Measurements from ENCODE around the gene CNTFR.

The CNTFR gene

GRCh38 chr9:34522091-34522887 is 67.2 kb downstream of the CNTFR start:
- no peak for FAIRE-seq

- FAIRE-seq, result no peak
Measured at GRCh38 chr9:34521406-34522045, 68.0 kb downstream of the CNTFR start.

DNA sequence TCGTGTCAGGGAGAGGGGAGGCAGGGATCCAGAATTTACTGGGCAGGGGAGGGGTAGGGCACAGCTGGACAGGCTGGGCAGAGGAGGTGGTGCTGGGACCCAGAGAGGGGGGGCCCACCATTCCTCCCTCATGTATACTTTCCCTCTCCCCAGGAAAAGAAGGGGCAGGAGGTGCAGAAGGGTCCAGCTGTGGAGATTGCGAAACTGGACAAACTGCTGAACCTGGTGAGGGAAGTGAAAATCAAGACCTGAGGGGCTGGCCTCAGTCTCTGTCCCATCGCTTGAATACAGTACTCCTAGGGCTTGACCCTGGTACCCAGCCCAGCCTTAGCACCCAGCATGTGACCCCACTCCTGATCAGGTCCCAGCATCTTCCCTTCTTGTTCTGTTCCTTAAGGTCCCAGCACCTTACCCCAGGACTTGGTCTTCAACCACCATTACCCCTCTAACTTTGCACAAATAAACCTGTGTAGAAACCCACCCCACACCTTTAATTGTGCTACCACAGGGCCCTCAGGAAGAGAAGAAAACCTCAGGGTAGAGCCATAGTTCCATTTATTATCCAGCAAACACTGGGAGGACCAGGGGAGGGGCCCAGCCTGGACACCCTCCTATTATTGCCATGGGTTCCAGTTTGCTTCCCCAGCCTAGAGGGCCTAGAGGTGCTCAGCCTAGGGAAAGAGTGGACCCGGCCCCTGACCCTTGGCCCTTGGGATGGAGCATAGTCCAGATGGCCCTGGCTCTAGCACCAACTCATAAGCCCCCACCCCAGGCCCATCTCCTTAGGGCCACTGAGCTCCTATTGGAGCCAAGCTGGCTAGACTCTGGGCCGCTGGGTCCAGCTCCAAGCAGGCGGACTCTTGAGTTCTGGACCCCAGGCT is 68.8 kb downstream of the CNTFR start:
- FAIRE-seq, result no peak

GRCh38 chr9:34520096-34520495 is 69.4 kb downstream of the CNTFR start:
- FAIRE-seq, result no peak

GRCh38 chr9:34519321-34520020 is 70.1 kb downstream of the CNTFR start:
- no peak for FAIRE-seq

GRCh38 chr9:34518896-34519295 is 70.6 kb downstream of the CNTFR start:
- FAIRE-seq, result no peak

DNA sequence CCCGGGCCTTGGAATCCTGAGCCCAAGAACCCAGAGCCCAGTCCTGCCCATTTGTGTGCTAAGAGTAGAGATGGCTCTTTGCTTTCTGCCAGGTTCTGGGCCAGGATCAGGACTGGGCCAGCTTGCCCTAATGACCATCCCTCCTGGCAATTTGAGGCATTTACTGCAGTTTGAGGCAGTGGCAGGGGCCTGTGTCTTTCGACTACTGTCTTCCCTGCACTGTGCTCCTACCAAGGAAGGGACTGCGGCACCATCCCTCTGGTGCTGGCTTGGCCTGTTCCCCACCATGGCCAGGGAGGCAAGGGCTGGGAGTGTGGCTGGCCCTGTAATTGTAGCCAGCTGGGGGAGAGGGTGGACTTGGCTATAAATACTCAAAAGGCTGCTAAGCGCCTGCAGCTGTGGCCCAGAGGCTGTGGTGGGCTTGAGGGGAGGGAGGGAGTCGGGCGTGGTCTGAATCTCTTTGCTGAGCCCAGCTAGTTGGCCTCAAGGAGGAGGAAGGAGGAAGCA is 71.4 kb downstream of the CNTFR start:
- no peak for FAIRE-seq

- no peak for FAIRE-seq
Measured at GRCh38 chr9:34517185-34517584, 72.3 kb downstream of the CNTFR start.

- no peak for FAIRE-seq
Measured at GRCh38 chr9:34515959-34516358, 73.6 kb downstream of the CNTFR start.

GRCh38 chr9:34514816-34515215 is 74.7 kb downstream of the CNTFR start:
- no peak for FAIRE-seq

- no peak for FAIRE-seq
Measured at GRCh38 chr9:34514401-34514800, 75.1 kb downstream of the CNTFR start.

- FAIRE-seq, result no peak
Measured at GRCh38 chr9:34513567-34514214, 75.8 kb downstream of the CNTFR start.

- no peak for FAIRE-seq
Measured at GRCh38 chr9:34512131-34513078, 77.1 kb downstream of the CNTFR start.

DNA sequence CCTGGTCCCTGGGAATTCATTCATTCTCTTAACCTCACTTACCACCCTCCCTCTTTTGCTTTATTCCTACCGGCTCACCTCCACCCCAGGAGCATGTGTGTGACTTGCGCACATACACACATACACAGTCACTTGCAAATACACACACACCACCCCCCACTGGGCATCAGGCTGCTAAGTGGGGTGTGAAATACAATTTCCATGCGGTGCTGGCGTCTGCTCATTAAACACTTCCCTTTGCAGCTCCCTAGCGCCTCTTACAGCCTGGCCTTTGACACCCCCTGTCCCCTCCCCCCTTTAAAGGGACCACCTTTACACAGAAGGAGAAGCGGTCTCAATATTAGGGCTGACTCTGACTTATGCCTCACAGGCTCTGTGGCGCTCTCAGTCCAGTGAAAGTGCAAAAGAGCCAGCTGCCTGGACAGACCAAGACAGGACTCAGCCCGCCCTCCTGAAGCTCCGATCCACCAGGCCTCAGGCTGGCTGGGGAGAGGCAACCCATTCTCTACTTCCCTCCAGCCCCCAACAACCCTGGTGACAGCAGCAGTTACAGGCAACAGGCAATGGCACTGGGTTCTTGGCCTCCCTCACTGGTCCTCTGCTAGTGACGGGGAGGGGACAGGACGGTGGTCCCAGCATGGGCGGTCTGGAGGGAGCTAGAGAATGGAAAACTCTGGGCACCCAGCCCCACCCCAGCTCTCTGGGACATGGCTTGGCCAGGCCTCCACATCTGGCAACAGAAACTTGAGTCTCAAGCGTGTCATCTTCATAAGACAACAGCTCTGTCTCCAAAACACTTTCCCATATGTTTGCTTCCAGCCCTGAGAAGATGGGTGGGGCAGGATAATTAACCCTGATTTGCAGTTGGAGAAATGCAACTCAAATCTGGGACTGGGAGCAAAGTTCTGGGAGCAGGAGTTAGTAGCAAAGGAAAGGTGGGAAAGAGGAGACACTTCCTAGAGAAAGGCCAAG is 78.7 kb downstream of the CNTFR start:
- no peak for FAIRE-seq

- FAIRE-seq, result no peak
Measured at GRCh38 chr9:34508951-34509350, 80.6 kb downstream of the CNTFR start.

GRCh38 chr9:34508463-34508862 is 81.1 kb downstream of the CNTFR start:
- no peak for FAIRE-seq

DNA sequence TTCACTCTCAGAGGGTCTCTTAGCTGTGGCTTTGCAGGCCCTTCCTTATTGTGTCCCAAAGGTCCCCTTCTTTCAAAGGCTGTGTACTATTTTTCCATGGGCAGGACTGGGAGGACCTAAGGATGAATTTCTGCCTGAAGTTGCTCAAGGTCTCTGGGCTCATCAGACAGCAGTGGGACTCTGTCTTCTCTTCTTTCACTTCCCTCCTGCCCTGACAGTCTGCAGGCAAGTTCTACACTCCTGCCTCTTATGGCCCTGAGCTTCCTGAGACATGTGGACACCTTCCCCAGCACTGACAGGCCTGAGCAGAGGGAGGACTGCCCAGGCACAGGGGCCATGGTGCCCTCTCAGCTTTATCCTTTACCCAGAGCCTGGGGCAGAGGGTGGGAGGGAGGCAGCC is 81.6 kb downstream of the CNTFR start:
- no peak for FAIRE-seq

GRCh38 chr9:34507556-34507955 is 82.0 kb downstream of the CNTFR start:
- FAIRE-seq, result no peak

GRCh38 chr9:34506623-34507022 is 82.9 kb downstream of the CNTFR start:
- no peak for FAIRE-seq
